ENCODE data around the gene POMT2.

POMT2 gene

DNA sequence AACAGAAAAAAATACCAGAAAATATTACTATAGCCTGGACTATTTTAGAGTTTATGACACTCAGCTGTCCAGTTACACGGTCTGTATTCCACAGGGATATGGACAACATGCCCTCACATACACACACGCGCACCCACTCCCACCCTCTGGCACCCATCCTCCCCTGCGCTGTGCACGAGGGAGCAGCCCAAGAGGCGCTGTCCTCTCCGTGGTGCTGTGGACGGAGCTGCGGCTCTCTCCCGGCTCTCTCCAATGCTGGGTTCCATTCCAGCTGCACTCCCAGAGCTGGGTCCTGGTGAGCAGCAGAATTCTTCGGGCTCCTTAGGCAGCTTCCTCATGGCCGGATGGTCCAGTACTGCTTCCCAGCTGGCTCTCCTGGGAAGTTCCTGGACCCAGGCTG lies 43.7 kb downstream of the POMT2 start:
- no peak overlapping the region for H3K4me3 ChIP-seq (ENCODE audit: low read depth in 1 of 2, low read length in 1 of 2)
- no peak overlapping the region for H3K27ac ChIP-seq
- H3K27me3 ChIP-seq: peaks cover 10% of the 10 kb centered on the region
- TF ChIP-seq CTCF (IDR thresholded peaks at IDR 0.05): no peak
- H3K4me1 ChIP-seq (ENCODE audit: control insufficient read depth in 1 of 2, insufficient read depth in 1 of 2, low read depth in 1 of 2, low read length in 1 of 2): peaks cover 4 to 15% of the 10 kb centered on the region in 2 experiments
- no peaks in the 10 kb centered on the region for H3K36me3 ChIP-seq
- H3K9me3 ChIP-seq: no peaks in the 10 kb centered on the region

DNA sequence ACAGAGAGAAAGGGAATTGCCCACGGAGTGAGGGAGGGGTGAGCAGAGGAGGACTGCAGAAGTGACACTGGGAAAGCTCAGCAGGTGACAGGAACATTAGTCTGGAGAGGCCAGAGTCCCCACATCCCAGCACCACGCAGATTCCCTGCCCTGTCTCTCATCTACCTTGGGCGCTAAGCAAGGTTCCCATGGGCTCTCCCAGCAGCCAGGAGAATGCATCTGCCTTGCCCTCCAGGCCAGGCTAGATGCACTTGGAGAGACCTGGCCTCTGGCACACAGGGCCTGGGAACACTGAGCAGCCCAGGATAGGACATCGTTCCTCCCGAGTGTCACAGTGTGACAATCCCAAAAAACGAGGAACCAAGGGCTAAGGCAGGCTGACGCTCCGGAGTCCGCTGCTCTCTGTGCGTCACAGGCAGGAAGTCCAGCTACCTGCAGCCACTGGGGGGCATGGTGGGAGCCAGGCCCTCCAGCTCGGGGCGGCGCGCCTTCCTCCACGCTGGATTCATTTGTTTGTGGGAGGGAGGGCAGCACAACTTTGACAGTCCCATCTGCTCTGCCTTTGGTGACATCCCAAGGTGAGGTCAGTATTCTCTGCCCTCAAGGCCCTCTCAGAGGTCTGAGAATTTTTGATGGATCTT lies 44.3 kb downstream of the POMT2 start:
- peaks cover 4 to 15% of the 10 kb centered on the region in 2 experiments for H3K4me1 ChIP-seq (ENCODE audit: control insufficient read depth in 1 of 2, insufficient read depth in 1 of 2, low read depth in 1 of 2, low read length in 1 of 2)
- H3K4me3 ChIP-seq (ENCODE audit: low read depth in 1 of 2, low read length in 1 of 2): no peak overlapping the region
- no peaks in the 10 kb centered on the region for H3K36me3 ChIP-seq
- peaks cover 16% of the 10 kb centered on the region for H3K27me3 ChIP-seq
- no peaks in the 10 kb centered on the region for H3K9me3 ChIP-seq
- TF ChIP-seq CTCF (IDR thresholded peaks at IDR 0.05): no peak
- H3K27ac ChIP-seq: no peak overlapping the region

DNA sequence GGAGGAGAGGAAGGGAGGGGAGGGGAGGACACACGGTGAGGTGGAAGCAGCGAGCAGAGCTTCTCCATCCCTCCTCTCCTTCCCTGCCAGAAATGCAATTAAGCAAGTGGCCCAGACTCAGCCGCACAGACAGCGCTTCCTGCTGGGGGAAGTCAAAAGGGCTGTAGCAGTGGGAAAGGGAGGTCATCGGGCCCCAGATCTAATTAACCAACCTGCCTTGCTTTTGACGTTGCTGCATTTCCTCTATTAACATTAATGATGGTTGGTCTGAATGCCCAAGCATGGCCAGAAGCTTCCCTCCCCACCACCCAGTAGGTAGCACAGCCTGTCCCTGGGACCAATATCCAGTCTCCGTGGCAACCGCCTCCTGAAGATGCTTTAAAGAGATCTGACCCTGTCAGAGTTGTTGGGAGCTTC lies 45.1 kb downstream of the POMT2 start:
- TF ChIP-seq CTCF (IDR thresholded peaks at IDR 0.05): no peak
- Histone ChIP-seq H3K27me3 (peaks cover 24% of the 10 kb centered on the region), H3K36me3 (no peaks in the 10 kb centered on the region), H3K4me3 (ENCODE audit: low read depth in 1 of 2, low read length in 1 of 2) (no peak overlapping the region), H3K4me1 (ENCODE audit: control insufficient read depth in 1 of 2, insufficient read depth in 1 of 2, low read depth in 1 of 2, low read length in 1 of 2) (peaks cover 4 to 15% of the 10 kb centered on the region in 2 experiments), H3K27ac (no peak overlapping the region), H3K9me3 (no peaks in the 10 kb centered on the region)

- H3K27ac ChIP-seq: no peak overlapping the region
- peaks cover 29% of the 10 kb centered on the region for H3K27me3 ChIP-seq
- H3K4me3 ChIP-seq (ENCODE audit: low read depth in 1 of 2, low read length in 1 of 2): no peak overlapping the region
- no peak for TF ChIP-seq CTCF (IDR thresholded peaks at IDR 0.05)
- no peaks in the 10 kb centered on the region for H3K36me3 ChIP-seq
- H3K9me3 ChIP-seq: no peaks in the 10 kb centered on the region
- peaks cover 4 to 15% of the 10 kb centered on the region in 2 experiments for H3K4me1 ChIP-seq (ENCODE audit: control insufficient read depth in 1 of 2, insufficient read depth in 1 of 2, low read depth in 1 of 2, low read length in 1 of 2)
These were observed 45.6 kb downstream of the POMT2 start for GRCh38 chr14:77275041-77275580.

DNA sequence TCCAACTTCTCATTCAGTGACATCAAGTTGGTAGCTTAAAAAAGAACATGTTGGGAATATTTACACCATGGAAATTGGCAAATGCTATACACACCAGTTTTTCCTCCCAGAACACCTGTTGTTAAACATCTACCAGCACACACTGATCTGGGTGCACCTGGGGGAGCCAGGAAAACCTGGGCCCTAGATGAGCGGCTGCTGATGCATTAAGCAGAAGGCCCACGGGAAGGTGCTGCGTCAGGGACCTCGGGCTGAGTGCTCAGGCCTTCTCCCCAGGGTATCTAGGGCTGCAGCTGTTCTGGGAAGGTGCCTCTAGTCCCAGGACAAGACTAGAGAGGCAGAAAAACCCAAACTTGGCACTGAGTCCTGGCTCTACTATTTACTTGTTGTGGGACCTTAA lies 46.9 kb downstream of the POMT2 start:
- peaks cover 42% of the 10 kb centered on the region for H3K27me3 ChIP-seq
- no peaks in the 10 kb centered on the region for H3K9me3 ChIP-seq
- H3K27ac ChIP-seq: no peak overlapping the region
- no peak for TF ChIP-seq CTCF (IDR thresholded peaks at IDR 0.05)
- H3K4me3 ChIP-seq (ENCODE audit: low read depth in 1 of 2, low read length in 1 of 2): no peak overlapping the region
- no peaks in the 10 kb centered on the region for H3K36me3 ChIP-seq
- H3K4me1 ChIP-seq (ENCODE audit: control insufficient read depth in 1 of 2, insufficient read depth in 1 of 2, low read depth in 1 of 2, low read length in 1 of 2): peaks cover 4 to 15% of the 10 kb centered on the region in 2 experiments
